Measurements from ENCODE around the gene COX20. TPM values are rescaled to one million over a fixed set of nuclear protein-coding genes. Genes with fewer than 3 reads are reported as not detected.
A peak's percentile ranks its signal among the peaks of the same experiment; 100 is the strongest.

Gene COX20
- polyA plus RNA-seq, 3 donors = 15.8 to 21.6 (median 17.9) TPM

- no peaks in the 10 kb centered on the region for H3K9me3 ChIP-seq (replicated peaks in 1 of 2; ENCODE audit: control insufficient read depth in 1 of 2, insufficient read depth in 1 of 2, low read length in 2 of 2)
- Mint-ChIP-seq H3K4me3 (peak overlapping the region in 1 of 2 donors; percentile 55), H3K27ac (no peak overlapping the region), H3K4me1 (peaks cover 5% of the 10 kb centered on the region), H3K27me3 (ENCODE audit: low read depth in 3 of 3) (peaks cover 3 to 15% (median 10%) of the 10 kb centered on the region in 3 donors), H3K9me3 (no peaks in the 10 kb centered on the region), H3K36me3 (no peaks in the 10 kb centered on the region)
- peak; percentile 76 for TF ChIP-seq CTCF (IDR thresholded peaks at IDR 0.05)
- DNase-seq = peak; percentile 13 to 45 (median 38)
- H3K27me3 ChIP-seq (ENCODE audit: control insufficient read depth in 2 of 2, insufficient read depth in 2 of 2, low read length in 2 of 2) = no peaks in the 10 kb centered on the region
- H3K4me3 ChIP-seq (replicated peaks in 1 of 3; ENCODE audit: low read depth in 2 of 3, low read length in 3 of 3) = no peak overlapping the region
- no peaks in the 10 kb centered on the region for H3K79me2 ChIP-seq (ENCODE audit: insufficient read depth, low read length)
- 14% methylated on average over 6 of the region's 14 CpGs for WGBS (ENCODE audit: insufficient coverage)
- H3K4me1 ChIP-seq (ENCODE audit: control insufficient read depth in 1 of 2, insufficient read depth in 2 of 2, low read length in 2 of 2) = peaks cover 0 to 4% of the 10 kb centered on the region in 2 donors
- no peak overlapping the region for H3K9ac ChIP-seq (ENCODE audit: insufficient read depth, low read length, poor library complexity, severe bottlenecking)
- H2AFZ ChIP-seq (ENCODE audit: insufficient read depth, low read depth, low read length, poor library complexity, severe bottlenecking) = no peak overlapping the region
- no peaks in the 10 kb centered on the region for H3K36me3 ChIP-seq (replicated peaks in 1 of 2; ENCODE audit: control insufficient read depth in 1 of 2, insufficient read depth in 2 of 2, low read length in 2 of 2)
- H3K4me2 ChIP-seq (replicated peaks; ENCODE audit: extremely low read depth, low read length, poor library complexity, severe bottlenecking) = peak overlapping the region; percentile 25
- intact Hi-C loops (cut with micrococcal nuclease) = loop anchor here (2.0 to 5.0 kb wide), 2 partner anchors 241 to 242 kb away; no protein-coding TSS in a partner anchor
- no peak overlapping the region for H3K27ac ChIP-seq (ENCODE audit: low read depth in 1 of 2, low read length in 2 of 2)
- H4K20me1 ChIP-seq (ENCODE audit: insufficient read depth, low read length) = no peaks in the 10 kb centered on the region
These were observed 34.2 kb upstream of the COX20 start for GRCh38 chr1:244801246-244801645.

- H3K4me3 Mint-ChIP-seq = no peak overlapping the region
- Histone ChIP-seq H3K79me2 (ENCODE audit: insufficient read depth, low read length) (no peaks in the 10 kb centered on the region), H3K9ac (ENCODE audit: insufficient read depth, low read length, poor library complexity, severe bottlenecking) (no peak overlapping the region), H3K4me2 (replicated peaks; ENCODE audit: extremely low read depth, low read length, poor library complexity, severe bottlenecking) (no peak overlapping the region), H3K4me1 (ENCODE audit: control insufficient read depth in 1 of 2, insufficient read depth in 2 of 2, low read length in 2 of 2) (peaks cover 0 to 4% of the 10 kb centered on the region in 2 donors), H3K9me3 (replicated peaks in 1 of 2; ENCODE audit: control insufficient read depth in 1 of 2, insufficient read depth in 1 of 2, low read length in 2 of 2) (no peaks in the 10 kb centered on the region), H3K36me3 (replicated peaks in 1 of 2; ENCODE audit: control insufficient read depth in 1 of 2, insufficient read depth in 2 of 2, low read length in 2 of 2) (no peaks in the 10 kb centered on the region), H4K20me1 (ENCODE audit: insufficient read depth, low read length) (no peaks in the 10 kb centered on the region), H3K27me3 (ENCODE audit: control insufficient read depth in 2 of 2, insufficient read depth in 2 of 2, low read length in 2 of 2) (no peaks in the 10 kb centered on the region), H3K27ac (ENCODE audit: low read depth in 1 of 2, low read length in 2 of 2) (no peak overlapping the region), H2AFZ (ENCODE audit: insufficient read depth, low read depth, low read length, poor library complexity, severe bottlenecking) (no peak overlapping the region), H3K4me3 (replicated peaks in 1 of 3; ENCODE audit: low read depth in 2 of 3, low read length in 3 of 3) (no peak overlapping the region)
- DNase-seq = no peak
- peak overlapping the region in 1 of 7 donors; percentile 30 for H3K27ac Mint-ChIP-seq
- intact Hi-C loops (cut with micrococcal nuclease) = loop anchor here in 1 of 2 donors (5.0 kb wide), 1 partner anchor 240 kb away; no protein-coding TSS in a partner anchor
- H3K4me1 Mint-ChIP-seq = peaks cover 6% of the 10 kb centered on the region
- H3K27me3 Mint-ChIP-seq (ENCODE audit: low read depth in 3 of 3) = peaks cover 3 to 15% (median 13%) of the 10 kb centered on the region in 3 donors
- WGBS (ENCODE audit: insufficient coverage) = 62% methylated on average over 3 of the region's 14 CpGs
- H3K36me3 Mint-ChIP-seq = no peaks in the 10 kb centered on the region
- no peak for TF ChIP-seq CTCF (IDR thresholded peaks at IDR 0.05)
- H3K9me3 Mint-ChIP-seq = no peaks in the 10 kb centered on the region
These were observed 33.4 kb upstream of the COX20 start for GRCh38 chr1:244802041-244802440.
